Endothelial cell of umbilical vein (primary cell): ENCODE data around the gene PFKP. TPM values are rescaled to one million over a fixed set of nuclear protein-coding genes. Genes with fewer than 3 reads are reported as not detected.
A peak's percentile ranks its signal among the peaks of the same experiment; 100 is the strongest.

Source experiments
- BruUV-seq: library from RNA; stranded (reverse); fragments of 400-500 nt; replicated peaks from 2 replicates; lab custom pipeline; 2021; lab: Mats Ljungman, UMichigan
- CTCF ChIA-PET: fragments of 300-600, 350-600 bp; sonication (Branson Sonifier 250); formaldehyde crosslinking; loops from one replicate; lab custom pipeline; 2021; ENCODE audit warnings: antibody characterized with exemption, inconsistent platforms; lab: Charles Lee
- POLR2A ChIA-PET: fragments of 300-600, 350-600 bp; sonication (Branson Sonifier 250); formaldehyde crosslinking; loops from one replicate; lab custom pipeline; 2021; ENCODE audit warnings: antibody characterized with exemption, inconsistent platforms; lab: Charles Lee
- DNase-seq: peaks from one replicate; pipeline ENCODE4 v3.0.0-alpha.2; 2011; ENCODE audit warnings: low read depth, low spot score
- FAIRE-seq: peaks from 2 replicates; lab custom pipeline; 2011; peaks lifted over from hg19 to GRCh38; lab: Jason Lieb, UNC
- H2AFZ ChIP-seq: 2 replicates; pipeline ENCODE4 v1.6.0; 2012; ENCODE audit warnings: low read depth, low read length, control low read depth, inconsistent platforms
- H3K27ac ChIP-seq: 2 replicates; pipeline ENCODE4 v1.5.1; 2011; ENCODE audit warnings: low read depth, mild to moderate bottlenecking, control low read depth, low read length, moderate library complexity; ENCODE audit not compliant: insufficient read depth
- H3K27me3 ChIP-seq, 2 experiments: 2 replicates each; pipeline versions ENCODE4 v1.6.0 to v1.6.1; 2011; ENCODE audit warnings: low read length in 2 of 2, mixed read lengths in 1 of 2; ENCODE audit not compliant: control insufficient read depth in 2 of 2, insufficient read depth in 2 of 2
- H3K36me3 ChIP-seq, 2 experiments: 2 replicates in 1 of 2; 3 replicates in 1 of 2; pipeline ENCODE4 v1.5.1; 2011; ENCODE audit warnings: low read length in 2 of 2, mild to moderate bottlenecking in 1 of 2, moderate library complexity in 1 of 2; ENCODE audit not compliant: control insufficient read depth in 2 of 2, insufficient read depth in 2 of 2; ENCODE audit errors: extremely low read depth in 1 of 2
- H3K4me1 ChIP-seq: 3 replicates; pipeline ENCODE4 v1.5.1; 2011; ENCODE audit warnings: mild to moderate bottlenecking, low read length; ENCODE audit not compliant: control insufficient read depth, insufficient read depth; ENCODE audit errors: extremely low read depth
- H3K4me2 ChIP-seq: 2 replicates; pipeline ENCODE4 v1.6.1; 2011; ENCODE audit warnings: low read length, control low read depth, mixed read lengths; ENCODE audit not compliant: insufficient read depth
- H3K4me3 ChIP-seq, 3 experiments: fragments of 200-600 bp in 1 of 3; sonication (generic), shearing (Covaris generic) in 1 of 3; replicated peaks in 1 of 3; 2 replicates each; pipeline ENCODE4 v1.5.1; 2011 to 2016; ENCODE audit warnings: control low read depth in 3 of 3, low read length in 3 of 3, mild to moderate bottlenecking in 2 of 3, inconsistent platforms in 1 of 3, low read depth in 1 of 3, moderate library complexity in 1 of 3; ENCODE audit not compliant: insufficient read depth in 1 of 3
- H3K79me2 ChIP-seq: 2 replicates; pipeline ENCODE4 v1.6.0; 2012; ENCODE audit warnings: low read length, inconsistent platforms; ENCODE audit not compliant: control insufficient read depth, insufficient read depth
- H3K9ac ChIP-seq: replicated peaks from 2 replicates; pipeline ENCODE3; 2011; ENCODE audit warnings: low read length, control low read depth; ENCODE audit not compliant: insufficient read depth; ENCODE audit errors: extremely low read depth
- H3K9me1 ChIP-seq: replicated peaks from 3 replicates; pipeline ENCODE4 v1.6.0; 2011; ENCODE audit warnings: mild to moderate bottlenecking, low read length; ENCODE audit not compliant: control insufficient read depth, insufficient read depth; ENCODE audit errors: extremely low read depth
- H3K9me3 ChIP-seq: replicated peaks from 2 replicates; pipeline ENCODE4 v1.5.1; 2012; ENCODE audit warnings: low read length, inconsistent platforms; ENCODE audit not compliant: control insufficient read depth, insufficient read depth
- H4K20me1 ChIP-seq: replicated peaks from 2 replicates; pipeline ENCODE3; 2011; ENCODE audit warnings: mild to moderate bottlenecking, low read length; ENCODE audit not compliant: control insufficient read depth, insufficient read depth; ENCODE audit errors: extremely low read depth
- CTCF ChIP-seq, 2 donors: IDR thresholded peaks; 1 replicate in 1 of 2; 2 replicates in 1 of 2; pipeline ENCODE4 v1.5.1; 2011; ENCODE audit warnings: low read length in 2 of 2, mild to moderate bottlenecking in 2 of 2, moderate library complexity in 2 of 2, control low read depth in 1 of 2, inconsistent platforms in 1 of 2, low read depth in 1 of 2; ENCODE audit not compliant: insufficient read depth in 1 of 2; ENCODE audit errors: extremely low read depth in 1 of 2
- EZH2 ChIP-seq: IDR thresholded peaks from 2 replicates; pipeline ENCODE4 v1.6.1; 2012; ENCODE audit warnings: borderline replicate concordance, low read depth, mild to moderate bottlenecking, moderate library complexity, low read length, inconsistent platforms; ENCODE audit not compliant: severe bottlenecking
- FOS ChIP-seq: IDR thresholded peaks from 2 replicates; pipeline ENCODE4 v1.6.1; 2011; ENCODE audit warnings: mild to moderate bottlenecking, low read length, moderate library complexity, borderline replicate concordance; ENCODE audit not compliant: insufficient read depth
- GATA2 ChIP-seq: IDR thresholded peaks from 2 replicates; pipeline ENCODE4 v1.7.0; 2011; ENCODE audit warnings: low read depth, mild to moderate bottlenecking, moderate library complexity, mixed read lengths, low read length; ENCODE audit not compliant: insufficient read length, insufficient read depth
- JUN ChIP-seq: IDR thresholded peaks from 2 replicates; pipeline ENCODE4 v1.6.1; 2011; ENCODE audit warnings: borderline replicate concordance, low read depth; ENCODE audit not compliant: insufficient read length, insufficient read depth
- MAX ChIP-seq: IDR thresholded peaks from 2 replicates; pipeline ENCODE4 v1.6.1; 2011; ENCODE audit not compliant: insufficient read depth, insufficient read length
- MYC ChIP-seq: IDR thresholded peaks from one replicate; pipeline ENCODE4 v1.6.1; 2011; ENCODE audit warnings: mild to moderate bottlenecking, low read depth, low read length
- POLR2A ChIP-seq: IDR thresholded peaks from 2 replicates; pipeline ENCODE4 v1.6.1; 2012; ENCODE audit warnings: low read depth, mild to moderate bottlenecking, control low read depth, low read length
- POLR2AphosphoS5 ChIP-seq: IDR thresholded peaks from 2 replicates; pipeline ENCODE4 v1.6.1; 2012; ENCODE audit warnings: low read depth, mild to moderate bottlenecking, control low read depth, low read length, moderate library complexity; ENCODE audit not compliant: insufficient read depth
- dilution Hi-C: fragments of 300-500 bp; cut with MboI; formaldehyde crosslinking; loops from one replicate; pipeline ENCODE4 v1.15.0; 2019; ENCODE audit warnings: low sequenced_read_pairs; ENCODE audit not compliant: extremely low pct_ligation_motif_present
- intact Hi-C: fragments of 100-400 bp; cut with micrococcal nuclease; formaldehyde crosslinking; loops from one replicate; pipeline ENCODE4 v1.10.0; 2022
- polyA plus RNA-seq, 4 experiments: library from polyadenylated mRNA; depleted of rRNA in 3 of 4; stranded (reverse) in 3 of 4; unstranded in 1 of 4; fragments of >200 nt; gene quantifications; 2 replicates each; pipeline versions ENCODE4 v1.2.1 to v1.2.3, GENCODE V29; 2011 to 2012; ENCODE audit warnings: missing spikeins in 1 of 4
- total RNA-seq: library from RNA; stranded (reverse); gene quantifications from 2 replicates; pipeline ENCODE4 v1.2.3, GENCODE V29; 2021

PFKP gene
- total and polyA plus RNA-seq, 2 donors (not counting 3 experiments of a cell fraction or from before 2014, with no cell fraction given) = 185 to 359 TPM

GRCh38 chr10:3096149-3096548 lies 28.8 kb downstream of the PFKP start:
- Histone ChIP-seq H3K79me2 (peaks cover 78% of the 10 kb centered on the region), H3K9ac (peak overlapping the region; percentile 96), H3K9me1 (no peaks in the 10 kb centered on the region), H3K4me2 (peak overlapping the region; percentile 88), H3K27ac (peak overlapping the region; percentile 100), H2AFZ (no peak overlapping the region), H4K20me1 (no peaks in the 10 kb centered on the region), H3K9me3 (no peaks in the 10 kb centered on the region), H3K36me3 (peaks cover 10 to 16% of the 10 kb centered on the region in 2 experiments), H3K27me3 (no peaks in the 10 kb centered on the region), H3K4me3 (peak overlapping the region in 1 of 3 experiments; percentile 42), H3K4me1 (peaks cover 59% of the 10 kb centered on the region)
- ChIA-PET CTCF (interaction anchor here (1.6 to 2.1 kb wide), 3 partner anchors 25 to 36 kb away, joined by 3 to 7 read pairs (median 6); no protein-coding TSS in a partner anchor), POLR2A (interaction anchor here (1.3 kb wide), 1 partner anchor 15 kb away, joined by 4 read pairs; no protein-coding TSS in a partner anchor)
- dilution Hi-C loops = no loop called here
- BruUV-seq = no TSS peak
- TF ChIP-seq POLR2AphosphoS5 = peak; percentile 46
- TF ChIP-seq JUN = no peak
- FAIRE-seq = no peak
- intact Hi-C loops = loop anchor here (10.0 kb wide), 1 partner anchor 1679 kb away; no protein-coding TSS in a partner anchor
- no peak for DNase-seq

GRCh38 chr10:3097160-3097559 lies 29.8 kb downstream of the PFKP start:
- CTCF ChIA-PET = interaction anchor here (1.0 to 1.6 kb wide), 2 partner anchors 26 to 37 kb away, joined by 3 read pairs; no protein-coding TSS in a partner anchor
- H4K20me1 ChIP-seq = no peaks in the 10 kb centered on the region
- FAIRE-seq (no peak), DNase-seq (no peak)
- POLR2A ChIA-PET = no interaction called here
- BruUV-seq = no TSS peak
- no peaks in the 10 kb centered on the region for H3K27me3 ChIP-seq
- peaks cover 14 to 18% of the 10 kb centered on the region in 2 experiments for H3K36me3 ChIP-seq
- no peak overlapping the region for H3K4me2 ChIP-seq
- H3K4me3 ChIP-seq = no peak overlapping the region
- no peaks in the 10 kb centered on the region for H3K9me3 ChIP-seq
- no peak overlapping the region for H3K9ac ChIP-seq
- H3K27ac ChIP-seq = peak overlapping the region; percentile 100
- no peak overlapping the region for H2AFZ ChIP-seq
- dilution Hi-C loops = no loop called here
- intact Hi-C loops = loop anchor here (10.0 kb wide), 1 partner anchor 1678 kb away; no protein-coding TSS in a partner anchor
- no peaks in the 10 kb centered on the region for H3K9me1 ChIP-seq
- TF ChIP-seq POLR2AphosphoS5 (no peak), MYC (no peak), FOS (no peak), EZH2 (no peak), GATA2 (no peak), MAX (no peak), JUN (no peak), CTCF (IDR thresholded peaks at IDR 0.05; ENCODE audit: extremely low read depth in 1 of 2, insufficient read depth in 1 of 2, low read depth in 1 of 2, low read length in 2 of 2) (no peak), POLR2A (no peak)
- peaks cover 77% of the 10 kb centered on the region for H3K79me2 ChIP-seq
- peaks cover 49% of the 10 kb centered on the region for H3K4me1 ChIP-seq
